GM18517 (cell line): ENCODE measurements around the gene ZC3H18.

Experiments
- ATAC-seq: cut with Tn5 transposase; IDR thresholded peaks from one replicate; pipeline ENCODE4 v1.9.1; 2021; ENCODE audit warnings: mild to moderate bottlenecking, moderate library complexity; ENCODE audit not compliant: unreplicated experiment

ZC3H18 gene

GRCh38 chr16:88578446-88579313, 8.5 kb downstream of the ZC3H18 start:
- ATAC-seq, result no peak

- ATAC-seq, result no peak
These were observed 10.2 kb downstream of the ZC3H18 start for GRCh38 chr16:88580371-88580770.

DNA sequence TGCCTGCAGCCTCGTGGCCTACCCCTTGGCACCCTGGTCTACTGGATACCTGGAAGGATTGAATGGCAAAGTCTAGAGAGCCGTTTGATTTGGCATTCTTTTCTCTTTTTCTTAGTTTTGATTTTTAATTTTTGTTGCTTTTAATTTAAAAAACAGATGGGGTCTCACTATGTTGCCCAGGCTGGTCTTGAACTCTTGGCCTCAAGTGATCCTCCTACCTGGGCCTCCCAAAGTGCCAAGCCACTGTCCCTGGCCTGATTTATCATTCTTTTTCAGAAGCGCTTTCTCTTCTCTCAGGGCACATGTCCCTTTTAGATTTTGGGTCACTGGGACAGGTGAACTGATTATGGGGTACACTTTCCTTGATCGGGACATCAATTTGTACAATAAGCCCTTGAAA, 10.8 kb downstream of the ZC3H18 start:
- ATAC-seq, result no peak

GRCh38 chr16:88582912-88583575, 12.8 kb downstream of the ZC3H18 start:
- ATAC-seq, result no peak

DNA sequence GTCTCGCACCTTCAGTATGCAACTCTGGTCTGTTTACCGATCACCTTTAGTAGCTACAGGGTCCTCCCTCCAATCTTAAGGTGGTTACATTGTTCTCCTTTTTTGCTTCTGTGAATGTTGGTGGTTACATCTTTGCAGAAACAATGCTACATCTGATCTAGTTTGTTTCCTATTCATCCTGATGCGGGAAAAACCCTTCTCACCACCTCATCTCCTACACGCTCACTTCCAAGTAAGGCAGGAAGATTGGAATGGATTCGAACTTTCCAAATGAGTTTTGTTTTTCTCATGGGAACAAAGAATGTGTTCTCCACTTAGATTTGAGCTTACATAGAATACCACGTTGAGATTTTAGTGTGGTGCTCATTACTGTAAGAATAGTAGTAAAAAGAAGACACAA, 14.5 kb downstream of the ZC3H18 start:
- ATAC-seq, result no peak

GRCh38 chr16:88585269-88585668, 15.1 kb downstream of the ZC3H18 start:
- ATAC-seq, result no peak

- no peak for ATAC-seq
These were observed 15.9 kb downstream of the ZC3H18 start for GRCh38 chr16:88585927-88586581.

- no peak for ATAC-seq
These were observed 17.9 kb downstream of the ZC3H18 start for GRCh38 chr16:88588148-88588547.

- ATAC-seq, result no peak
These were observed 18.6 kb downstream of the ZC3H18 start for GRCh38 chr16:88588754-88589153.

GRCh38 chr16:88589441-88589840, 19.2 kb downstream of the ZC3H18 start:
- ATAC-seq, result no peak

DNA sequence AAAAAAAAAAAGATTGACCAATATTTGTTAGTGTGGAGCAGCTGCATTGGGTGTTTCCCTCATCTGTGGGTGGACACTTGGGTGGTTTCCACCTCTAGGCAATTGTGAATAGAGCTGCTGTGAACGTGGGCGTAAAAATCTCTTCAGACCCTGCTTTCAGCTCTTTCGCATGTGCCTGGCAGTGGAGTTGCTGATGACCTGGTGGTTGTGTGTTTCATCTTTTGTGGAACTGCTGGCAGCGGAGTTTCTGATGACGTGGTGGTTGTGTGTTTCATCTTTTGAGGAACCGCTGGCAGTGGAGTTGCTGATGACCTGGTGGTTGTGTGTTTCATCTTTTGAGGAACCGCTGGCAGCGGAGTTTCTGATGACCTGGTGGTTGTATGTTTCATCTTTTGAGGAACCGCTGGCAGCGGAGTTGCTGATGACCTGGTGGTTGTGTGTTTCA, 21.4 kb downstream of the ZC3H18 start:
- ATAC-seq, result peak; percentile 68

GRCh38 chr16:88593061-88593460, 22.9 kb downstream of the ZC3H18 start:
- ATAC-seq, result no peak

GRCh38 chr16:88593489-88593888, 23.3 kb downstream of the ZC3H18 start:
- ATAC-seq, result no peak

- ATAC-seq, result no peak
These were observed 23.7 kb downstream of the ZC3H18 start for GRCh38 chr16:88593910-88594309.

GRCh38 chr16:88595101-88595500, 24.9 kb downstream of the ZC3H18 start:
- no peak for ATAC-seq

GRCh38 chr16:88595921-88596320, 25.7 kb downstream of the ZC3H18 start:
- no peak for ATAC-seq

DNA sequence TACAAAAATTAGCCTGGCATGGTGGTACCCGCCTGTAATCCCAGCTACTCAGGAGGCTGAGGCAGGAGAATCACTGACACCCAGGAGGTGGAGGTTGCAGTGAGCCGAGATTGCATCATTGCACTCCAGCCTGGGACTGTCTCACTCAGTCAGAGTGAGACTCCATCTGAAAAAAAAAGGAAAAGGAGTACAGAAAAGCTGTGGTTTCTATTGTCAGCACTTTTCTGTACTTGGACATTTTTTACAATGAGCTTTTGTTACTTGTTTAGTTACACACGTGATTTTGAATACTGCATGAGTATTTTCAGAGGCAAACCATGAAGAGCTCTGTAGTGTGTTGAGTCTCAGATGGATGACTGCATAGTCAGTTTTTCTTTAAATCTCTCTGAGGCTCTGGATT, 26.3 kb downstream of the ZC3H18 start:
- no peak for ATAC-seq

DNA sequence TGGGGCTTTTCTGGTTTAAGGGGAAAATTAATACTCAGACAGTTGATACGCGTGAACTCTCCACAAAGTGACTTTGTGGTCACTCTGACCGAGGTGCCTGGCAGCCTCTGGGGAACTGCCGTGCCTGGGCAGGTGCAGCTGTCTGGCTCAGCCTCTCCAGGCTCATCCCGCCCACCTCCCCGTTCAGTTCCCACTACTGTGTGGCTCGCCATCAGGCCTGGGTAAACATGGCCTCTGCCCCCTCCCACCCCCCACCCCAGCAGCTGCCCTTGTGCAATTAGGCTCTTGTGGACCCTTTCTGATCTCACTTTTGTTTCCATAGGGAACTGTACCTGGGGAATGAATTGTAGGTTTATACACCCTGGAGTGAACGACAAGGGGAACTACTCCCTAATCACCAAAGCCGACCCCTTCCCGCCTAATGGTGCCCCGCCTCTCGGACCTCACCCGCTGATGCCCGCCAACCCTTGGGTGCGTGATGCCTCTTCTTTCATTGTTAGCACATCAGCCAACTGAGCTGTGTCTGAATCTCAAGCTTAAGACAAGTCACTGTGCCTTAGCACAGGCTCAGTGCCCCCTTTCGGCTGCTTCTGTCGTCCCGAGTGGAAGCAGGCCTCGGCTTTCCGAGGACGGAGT, 27.8 kb downstream of the ZC3H18 start:
- ATAC-seq, result no peak

DNA sequence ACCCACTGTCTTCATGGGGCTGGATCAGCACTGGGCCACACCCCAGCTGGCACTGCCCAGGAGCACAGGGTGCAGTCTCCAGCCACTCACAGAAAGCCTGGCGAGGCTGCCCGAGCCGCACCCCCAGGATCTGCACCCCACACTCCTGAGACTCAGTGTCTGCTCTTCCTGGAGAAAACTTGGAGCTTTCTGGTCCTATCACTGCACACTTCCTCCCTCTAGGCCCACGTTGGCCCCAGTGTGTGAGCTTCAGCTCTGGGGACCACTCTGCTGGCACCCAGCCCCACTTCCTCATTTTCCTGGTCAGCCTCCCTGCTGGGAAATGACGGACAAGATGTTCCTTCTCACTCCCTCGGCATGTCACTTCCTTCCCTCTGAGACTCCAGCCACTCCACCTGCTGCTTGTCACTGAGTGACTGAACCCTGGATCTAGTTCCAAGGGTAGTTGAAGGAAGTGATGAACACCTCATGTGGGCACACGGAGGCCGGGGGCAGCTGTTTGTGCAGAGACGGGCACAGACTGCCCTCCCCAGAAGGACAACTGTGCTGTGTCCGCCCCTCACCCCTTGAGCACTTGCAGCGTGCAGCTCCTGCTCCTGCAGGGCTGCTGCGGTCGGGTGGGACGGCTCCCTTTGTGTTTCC, 29.0 kb downstream of the ZC3H18 start:
- no peak for ATAC-seq

GRCh38 chr16:88599825-88600538, 29.8 kb downstream of the ZC3H18 start:
- ATAC-seq, result no peak
